Common myeloid progenitor, CD34-positive (primary cell): ENCODE data around the gene SYNDIG1L.

Source experiments
- CTCF ChIA-PET: fragments of 350-600 bp; sonication (Branson Sonifier 250); formaldehyde crosslinking; loops from one replicate; lab custom pipeline; 2021; ENCODE audit warnings: antibody characterized with exemption; lab: Charles Lee
- POLR2A ChIA-PET: fragments of 350-600 bp; sonication (Branson Sonifier 250); formaldehyde crosslinking; loops from one replicate; lab custom pipeline; 2021; ENCODE audit warnings: antibody characterized with exemption; lab: Charles Lee
- DNase-seq, 3 donors: peaks; one replicate each; pipeline versions ENCODE4 v3.0.0 to v3.0.0-alpha.2; 2013
- H3K27ac ChIP-seq, 2 experiments: 1 replicate in 1 of 2; 2 replicates in 1 of 2; pipeline ENCODE4 v1.7.0; 2013; ENCODE audit warnings: inconsistent platforms in 2 of 2, low read length in 2 of 2, mild to moderate bottlenecking in 2 of 2, low read depth in 1 of 2, moderate library complexity in 1 of 2; ENCODE audit not compliant: severe bottlenecking in 2 of 2, insufficient read depth in 1 of 2, poor library complexity in 1 of 2
- H3K27me3 ChIP-seq, 5 experiments: replicated peaks in 2 of 5; 1 replicate in 3 of 5; 2 replicates in 2 of 5; pipeline versions ENCODE4 v1.6.1 to v1.7.0; 2013; ENCODE audit warnings: low read length in 4 of 5, mild to moderate bottlenecking in 2 of 5, moderate library complexity in 2 of 5, inconsistent platforms in 1 of 5; ENCODE audit not compliant: insufficient read depth in 5 of 5, control insufficient read depth in 4 of 5
- H3K36me3 ChIP-seq, 4 experiments: 1 replicate in 2 of 4; 2 replicates in 2 of 4; pipeline versions ENCODE4 v1.6.1 to v1.7.0; 2013; ENCODE audit warnings: low read length in 3 of 4, control low read depth in 1 of 4, mild to moderate bottlenecking in 1 of 4; ENCODE audit not compliant: control insufficient read depth in 4 of 4, insufficient read depth in 4 of 4
- H3K4me1 ChIP-seq, 4 experiments: 1 replicate in 3 of 4; 2 replicates in 1 of 4; pipeline versions ENCODE4 v1.6.1 to v1.7.1; 2013; ENCODE audit warnings: low read length in 3 of 4, mild to moderate bottlenecking in 3 of 4, control low read depth in 1 of 4, inconsistent platforms in 1 of 4, moderate library complexity in 1 of 4; ENCODE audit not compliant: control insufficient read depth in 4 of 4, insufficient read depth in 4 of 4; ENCODE audit errors: control extremely low read depth in 1 of 4
- H3K4me3 ChIP-seq, 7 experiments: 1 replicate in 4 of 7; 2 replicates in 3 of 7; pipeline versions ENCODE4 v1.5.1 to v1.7.0; 2013; ENCODE audit warnings: mild to moderate bottlenecking in 7 of 7, low read length in 6 of 7, moderate library complexity in 6 of 7, inconsistent platforms in 2 of 7, low read depth in 2 of 7, control low read depth in 1 of 7; ENCODE audit not compliant: insufficient read depth in 4 of 7, control insufficient read depth in 1 of 7; ENCODE audit errors: extremely low read depth in 1 of 7
- H3K9me3 ChIP-seq, 5 experiments: 1 replicate in 4 of 5; 2 replicates in 1 of 5; pipeline versions ENCODE4 v1.6.1 to v1.7.1; 2013; ENCODE audit warnings: low read length in 4 of 5, mild to moderate bottlenecking in 2 of 5, inconsistent platforms in 1 of 5, low read depth in 1 of 5, moderate library complexity in 1 of 5; ENCODE audit not compliant: control insufficient read depth in 4 of 5, insufficient read depth in 2 of 5; ENCODE audit errors: control extremely low read depth in 1 of 5
- WGBS: methylation state at CpG from one replicate; pipeline ENCODE4 v1.1.5; 2013; ENCODE audit not compliant: insufficient coverage; 5-methylcytosine and 5-hydroxymethylcytosine counted together

The SYNDIG1L gene

DNA sequence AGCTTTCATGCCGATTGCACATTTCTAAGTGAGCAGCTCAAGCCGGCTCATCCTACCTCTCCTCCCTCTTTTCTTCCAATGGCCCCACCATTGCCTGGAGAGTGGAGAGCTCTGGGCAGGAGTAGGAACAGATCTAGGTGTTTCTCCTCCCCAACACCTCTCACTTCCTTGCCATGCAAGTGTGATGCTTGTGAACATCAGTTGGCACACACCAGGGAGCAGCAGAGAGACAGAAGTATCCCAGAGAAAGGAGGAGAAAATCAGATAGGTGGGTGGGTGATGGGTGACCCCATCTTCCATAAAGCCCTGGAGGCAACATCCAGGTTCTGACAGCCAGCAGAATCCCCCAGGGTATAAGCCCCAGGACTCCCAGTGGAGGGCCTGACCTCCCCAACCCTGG, 39.3 kb upstream of the SYNDIG1L start:
- DNase-seq, result no peak
- H3K36me3 ChIP-seq, result no peaks in the 10 kb centered on the region
- H3K4me1 ChIP-seq, result peaks cover 0 to 12% (median 6%) of the 10 kb centered on the region in 4 experiments
- no peak overlapping the region for H3K4me3 ChIP-seq
- ChIA-PET POLR2A (interaction anchor here (0.6 kb wide), 1 partner anchor 15 kb away, joined by 5 read pairs; no protein-coding TSS in a partner anchor), CTCF (interaction anchor here (1.0 to 1.4 kb wide), 3 partner anchors 13 to 85 kb away, joined by 3 to 4 read pairs (median 3); no protein-coding TSS in a partner anchor)
- H3K9me3 ChIP-seq, result no peaks in the 10 kb centered on the region
- WGBS, result no CpG with 5 or more reads among the region's 2 CpGs
- no peaks in the 10 kb centered on the region for H3K27me3 ChIP-seq
- no peak overlapping the region for H3K27ac ChIP-seq

DNA sequence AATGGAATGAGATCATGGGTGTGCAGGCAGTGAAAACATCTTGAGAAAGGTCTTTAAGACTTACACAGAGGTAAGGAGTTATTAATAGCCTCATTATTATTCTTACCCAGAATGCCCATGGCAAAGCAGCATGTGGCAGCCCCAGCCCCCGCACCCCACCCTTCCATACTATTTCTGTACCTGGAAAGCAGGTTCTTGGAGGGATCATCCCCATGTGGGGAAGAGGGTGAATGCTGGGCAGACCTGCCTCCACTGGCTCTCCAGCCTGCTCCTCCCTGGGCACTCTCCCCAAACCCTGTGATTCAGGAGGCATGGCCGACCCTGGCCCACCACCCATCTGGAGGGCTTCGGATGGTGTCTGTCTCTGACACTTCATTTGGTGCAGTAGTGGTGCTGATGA, 38.8 kb upstream of the SYNDIG1L start:
- Histone ChIP-seq H3K9me3 (no peaks in the 10 kb centered on the region), H3K4me1 (peaks cover 0 to 17% (median 9%) of the 10 kb centered on the region in 4 experiments), H3K27ac (no peak overlapping the region), H3K27me3 (no peaks in the 10 kb centered on the region), H3K4me3 (no peak overlapping the region), H3K36me3 (no peaks in the 10 kb centered on the region)
- CTCF ChIA-PET, result interaction anchor here (1.0 kb wide), 1 partner anchor 84 kb away, joined by 3 read pairs; no protein-coding TSS in a partner anchor
- POLR2A ChIA-PET, result no interaction called here
- no peak for DNase-seq
- 100% methylated on average over 2 of the region's 3 CpGs for WGBS

DNA sequence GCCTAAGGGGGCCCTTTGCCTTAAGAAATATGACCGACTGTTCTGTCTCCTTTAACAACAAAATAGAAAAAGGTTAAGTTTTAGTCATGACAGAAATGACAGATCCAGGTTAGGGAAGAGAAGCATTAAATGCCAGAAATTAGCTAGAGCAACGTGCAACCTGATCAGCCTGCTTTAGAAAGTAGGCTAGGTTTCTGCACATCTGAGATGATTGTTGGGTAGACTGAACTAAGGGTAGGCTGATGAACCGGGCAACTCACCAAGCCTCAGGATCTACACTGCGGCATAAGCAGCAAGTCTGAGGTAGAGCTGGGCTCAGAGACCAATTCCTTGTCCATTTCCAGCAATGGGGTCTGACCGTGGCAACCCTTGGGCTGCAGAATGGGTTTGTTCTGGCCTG, 37.7 kb upstream of the SYNDIG1L start:
- POLR2A ChIA-PET, result no interaction called here

DNA sequence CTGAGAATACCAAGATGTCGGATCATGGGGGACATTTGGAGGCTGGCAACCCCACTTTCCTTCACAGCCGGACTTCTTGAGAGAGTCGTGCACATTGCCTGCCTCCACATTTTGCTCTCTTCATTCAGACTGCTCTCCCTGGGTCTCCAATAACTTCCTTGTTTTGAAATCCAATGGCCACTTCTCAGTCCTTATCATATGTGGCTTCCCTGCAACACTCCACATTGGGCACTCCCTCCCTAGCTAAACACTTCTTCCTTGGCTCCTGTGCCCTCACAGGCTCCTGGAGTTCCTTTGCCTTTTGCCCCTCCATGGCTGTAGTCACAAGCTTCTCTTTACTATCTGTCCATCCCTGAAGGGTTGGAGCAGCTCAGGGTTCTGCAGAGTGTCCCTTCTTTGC, 37.0 kb upstream of the SYNDIG1L start:
- no peak for DNase-seq
- no peaks in the 10 kb centered on the region for H3K27me3 ChIP-seq
- CTCF ChIA-PET, result interaction anchor here (1.2 to 2.7 kb wide), 3 partner anchors 15 to 28 kb away, joined by 3 to 7 read pairs (median 3); no protein-coding TSS in a partner anchor
- no peaks in the 10 kb centered on the region for H3K36me3 ChIP-seq
- H3K9me3 ChIP-seq, result no peaks in the 10 kb centered on the region
- POLR2A ChIA-PET, result no interaction called here
- H3K27ac ChIP-seq, result no peak overlapping the region
- H3K4me1 ChIP-seq, result peaks cover 0 to 19% (median 10%) of the 10 kb centered on the region in 4 experiments
- no peak overlapping the region for H3K4me3 ChIP-seq
- 97% methylated on average over 3 of the region's 3 CpGs for WGBS

More for the DNA sequence above, 37.7 kb upstream of the SYNDIG1L start:
- H3K4me1 ChIP-seq, result peaks cover 0 to 19% (median 10%) of the 10 kb centered on the region in 4 experiments
- no peak overlapping the region for H3K4me3 ChIP-seq
- H3K27ac ChIP-seq, result no peak overlapping the region
- no peaks in the 10 kb centered on the region for H3K9me3 ChIP-seq
- 96% methylated on average over 5 of the region's 5 CpGs for WGBS
- H3K36me3 ChIP-seq, result no peaks in the 10 kb centered on the region
- DNase-seq, result no peak
- H3K27me3 ChIP-seq, result no peaks in the 10 kb centered on the region
- CTCF ChIA-PET, result interaction anchor here (1.2 to 2.7 kb wide), 3 partner anchors 14 to 27 kb away, joined by 3 to 7 read pairs (median 3); no protein-coding TSS in a partner anchor

DNA sequence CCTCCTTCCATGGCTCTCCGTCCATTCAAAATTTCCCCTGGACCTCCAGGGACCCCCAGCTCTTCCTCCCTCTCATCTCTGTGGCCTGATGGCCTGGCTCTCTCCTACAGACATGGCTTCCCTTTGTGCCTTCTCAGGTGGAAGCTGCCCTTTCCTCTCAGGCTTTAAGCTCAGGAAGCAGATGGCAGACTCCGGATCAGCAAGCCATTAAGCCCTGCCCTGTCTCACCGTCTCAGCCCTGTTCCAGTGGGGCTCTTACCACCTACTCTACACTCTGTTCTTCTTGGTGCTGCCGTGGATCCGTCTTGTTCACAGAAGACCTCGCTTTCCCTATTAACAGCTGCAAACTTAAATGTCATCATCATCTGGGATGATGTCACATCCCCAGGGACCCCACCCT, 34.0 kb upstream of the SYNDIG1L start:
- DNase-seq, result peak in 2 of 3 donors; percentile 44 to 66
- 41% methylated on average over 6 of the region's 6 CpGs for WGBS
- H3K9me3 ChIP-seq, result no peaks in the 10 kb centered on the region
- CTCF ChIA-PET, result interaction anchor here (0.6 to 3.0 kb wide), 11 partner anchors 10 to 51 kb away, joined by 3 to 13 read pairs (median 4); partner anchors contain the start of genes ISCA2 and NPC2
- no peaks in the 10 kb centered on the region for H3K36me3 ChIP-seq
- H3K4me3 ChIP-seq, result peak overlapping the region in 1 of 7 experiments; percentile 19
- no peaks in the 10 kb centered on the region for H3K27me3 ChIP-seq
- H3K27ac ChIP-seq, result no peak overlapping the region
- POLR2A ChIA-PET, result interaction anchor here (0.6 kb wide), 1 partner anchor 1536 kb away, joined by 4 read pairs; no protein-coding TSS in a partner anchor
- peaks cover 0 to 19% (median 10%) of the 10 kb centered on the region in 4 experiments for H3K4me1 ChIP-seq

DNA sequence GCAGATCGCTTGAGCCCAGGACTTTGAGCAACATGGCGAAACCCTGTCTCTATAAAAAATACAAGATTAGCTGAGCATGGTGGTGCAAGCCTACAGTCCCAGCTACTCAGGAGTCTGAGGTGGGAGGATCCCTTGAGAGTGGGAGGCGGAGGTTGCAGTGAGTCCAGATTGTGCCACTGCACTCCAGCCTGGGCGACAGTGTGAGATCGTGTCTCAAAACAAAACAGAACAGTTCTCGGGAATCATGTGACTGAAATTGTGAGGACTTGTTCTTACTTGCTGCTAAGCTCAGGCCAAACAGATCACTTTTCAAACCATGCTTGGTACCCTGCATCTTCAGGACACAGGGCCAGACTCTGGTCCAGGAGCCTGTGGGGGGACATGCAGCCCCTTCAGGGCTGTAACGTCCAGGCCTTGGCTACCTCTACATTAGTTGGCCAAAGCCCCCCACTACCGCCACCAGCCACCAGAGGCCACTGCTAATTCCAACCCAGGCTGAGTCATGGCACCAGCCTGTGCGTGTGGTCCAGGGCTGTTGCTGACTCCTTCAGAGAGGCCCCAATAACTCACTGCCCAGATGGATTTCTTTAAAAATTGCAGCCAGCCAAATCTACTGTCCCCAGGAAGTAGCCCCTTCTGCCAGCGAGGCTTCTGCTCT, 33.4 kb upstream of the SYNDIG1L start:
- H3K27ac ChIP-seq, result no peak overlapping the region
- DNase-seq, result peak; percentile 41 to 77 (median 77)
- WGBS, result 77% methylated on average over 9 of the region's 10 CpGs
- peaks cover 0 to 19% (median 10%) of the 10 kb centered on the region in 4 experiments for H3K4me1 ChIP-seq
- no peaks in the 10 kb centered on the region for H3K36me3 ChIP-seq
- POLR2A ChIA-PET, result interaction anchor here (0.6 kb wide), 1 partner anchor 1535 kb away, joined by 4 read pairs; no protein-coding TSS in a partner anchor
- CTCF ChIA-PET, result interaction anchor here (0.7 to 3.0 kb wide), 12 partner anchors 11 to 98 kb away, joined by 3 to 13 read pairs (median 4); partner anchors contain the start of gene NPC2
- H3K4me3 ChIP-seq, result no peak overlapping the region
- no peaks in the 10 kb centered on the region for H3K27me3 ChIP-seq
- no peaks in the 10 kb centered on the region for H3K9me3 ChIP-seq

DNA sequence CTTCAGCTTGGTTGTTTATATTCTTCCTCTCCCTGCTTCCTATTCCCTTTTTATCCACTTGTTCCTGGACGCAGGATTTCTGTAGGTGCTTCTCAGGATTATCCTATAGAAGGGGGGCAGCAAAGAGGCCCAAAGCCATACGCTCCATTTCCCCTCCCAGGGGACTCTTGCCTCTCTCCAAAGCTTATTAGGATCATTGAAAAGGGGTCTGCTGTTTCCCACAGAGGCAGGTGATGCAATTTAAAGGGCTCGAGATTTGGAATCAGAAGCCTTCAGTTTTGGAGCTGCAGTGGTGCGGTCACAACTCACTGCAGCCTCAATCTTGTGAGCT, 31.5 kb upstream of the SYNDIG1L start:
- no peak for DNase-seq
- Histone ChIP-seq H3K36me3 (no peaks in the 10 kb centered on the region), H3K4me3 (no peak overlapping the region), H3K27ac (no peak overlapping the region), H3K4me1 (peaks cover 0 to 19% (median 10%) of the 10 kb centered on the region in 4 experiments), H3K9me3 (no peaks in the 10 kb centered on the region), H3K27me3 (no peaks in the 10 kb centered on the region)
- WGBS, result 100% methylated on average over 3 of the region's 4 CpGs
- ChIA-PET CTCF (interaction anchor here (1.6 to 1.7 kb wide), 2 partner anchors 21 to 96 kb away, joined by 4 to 10 read pairs; no protein-coding TSS in a partner anchor), POLR2A (no interaction called here)
